SKM-1 treated with dmso at 0.1 percent for 144 hours (cell line): ENCODE data around the gene FCMR.
"Not testable (repeated sequence)": the region's sequence is repeated elsewhere in the genome, so short reads cannot be mapped to it uniquely, and the experiment has no call there.

ENCODE experiments used
- DNase-seq: peaks from one replicate; lab custom pipeline; 2025; ENCODE audit not compliant: unreplicated experiment; lab: John Stamatoyannopoulos, UW

FCMR gene

DNA sequence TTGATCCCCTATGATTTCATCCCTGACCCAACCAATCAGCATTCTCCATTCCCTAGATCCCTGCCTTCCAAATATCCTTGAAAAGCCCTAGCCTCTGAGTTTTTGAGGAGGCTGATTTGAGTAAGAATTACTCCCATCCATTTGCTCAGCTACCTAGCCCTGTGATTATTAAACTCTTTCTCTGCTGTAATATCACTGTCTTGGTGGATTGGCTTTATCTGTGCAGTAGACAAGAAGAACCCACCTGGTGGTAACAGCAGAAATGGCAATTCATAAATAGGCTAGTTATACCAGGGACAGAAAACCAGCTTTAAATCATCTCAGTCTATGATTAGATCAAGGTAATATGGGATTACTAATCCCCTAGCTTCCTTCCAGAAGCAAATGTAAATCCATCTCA, 43.3 kb downstream of the FCMR start:
- no peak for DNase-seq

GRCh38 chr1:206875752-206876377, 45.9 kb downstream of the FCMR start:
- DNase-seq = no peak

- DNase-seq = no peak
These were observed 48.0 kb downstream of the FCMR start for GRCh38 chr1:206873603-206874188.

- DNase-seq = no peak
These were observed 49.6 kb downstream of the FCMR start for GRCh38 chr1:206872139-206872538.

- no peak for DNase-seq
These were observed 53.5 kb downstream of the FCMR start for GRCh38 chr1:206868264-206868663.

GRCh38 chr1:206867716-206868115, 54.0 kb downstream of the FCMR start:
- no peak for DNase-seq

DNA sequence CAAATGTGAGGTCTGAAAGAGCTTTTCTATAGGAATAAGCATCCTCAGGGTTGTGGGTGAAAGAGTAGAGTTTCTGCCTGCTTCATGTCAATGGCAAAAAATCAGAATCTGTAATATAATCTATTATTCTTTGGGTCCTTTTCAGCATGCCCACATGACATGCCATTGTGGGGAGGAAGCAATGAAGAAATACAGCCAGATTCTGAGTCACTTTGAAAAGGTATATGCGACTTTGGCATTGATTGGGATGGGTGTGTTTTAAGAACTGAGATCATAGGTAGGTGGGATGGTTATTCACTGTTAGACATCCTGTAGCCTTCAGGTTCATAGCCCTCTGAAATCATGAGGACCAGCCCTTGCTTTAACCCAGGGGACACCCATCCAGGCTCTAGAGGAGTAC, 54.5 kb downstream of the FCMR start:
- no peak for DNase-seq

DNA sequence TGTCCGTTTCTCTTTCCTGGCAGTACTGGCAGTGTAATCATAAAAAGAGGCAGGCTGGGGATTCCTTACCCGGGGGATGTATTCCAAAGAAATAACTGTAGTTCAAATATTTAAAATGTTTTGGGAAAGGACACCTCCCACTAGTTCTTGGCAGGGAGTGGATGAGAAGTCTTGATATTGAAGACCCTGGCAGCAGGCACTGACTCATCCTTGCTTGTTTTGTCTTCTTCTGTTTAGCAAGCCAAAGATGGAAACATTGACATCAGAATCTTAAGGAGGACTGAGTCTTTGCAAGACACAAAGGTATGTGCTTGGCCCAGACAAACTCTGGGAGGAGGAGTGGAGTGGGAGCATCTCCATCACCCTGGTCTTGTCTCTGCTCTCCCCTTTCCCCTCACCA, 55.7 kb downstream of the FCMR start:
- DNase-seq = no peak

DNA sequence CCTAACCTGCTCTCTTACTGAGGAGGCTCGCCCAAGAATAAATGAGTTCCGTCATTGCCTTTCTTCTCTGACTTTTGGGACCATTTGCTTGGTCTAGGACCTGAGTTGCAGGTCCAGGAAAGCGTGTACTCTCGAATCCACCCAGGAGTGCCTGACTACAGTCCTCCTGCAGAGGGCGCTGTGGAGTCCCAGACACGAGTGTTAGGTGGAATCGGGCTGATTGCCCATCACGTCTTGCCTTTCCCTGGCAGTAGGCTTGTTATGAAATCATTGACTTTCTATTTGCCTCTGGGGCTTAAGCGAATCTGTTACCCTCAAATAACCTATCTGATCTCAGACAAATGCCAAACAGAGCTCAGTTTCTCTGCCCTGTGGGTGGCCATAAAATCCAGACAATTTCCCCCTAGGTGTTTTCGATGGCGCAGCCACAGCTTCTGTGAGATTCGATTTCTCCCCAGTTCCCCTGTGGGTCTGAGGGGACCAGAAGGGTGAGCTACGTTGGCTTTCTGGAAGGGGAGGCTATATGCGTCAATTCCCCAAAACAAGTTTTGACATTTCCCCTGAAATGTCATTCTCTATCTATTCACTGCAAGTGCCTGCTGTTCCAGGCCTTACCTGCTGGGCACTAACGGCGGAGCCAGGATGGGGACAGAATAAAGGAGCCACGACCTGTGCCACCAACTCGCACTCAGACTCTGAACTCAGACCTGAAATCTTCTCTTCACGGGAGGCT, 56.6 kb downstream of the FCMR start, which contains the start of gene IL20:
IL20 (plus strand) TSS at position 685 of the 733 bp plus-strand sequence. CDS start 230 bp downstream, outside the sequence.
- peak; percentile 66 for DNase-seq

DNA sequence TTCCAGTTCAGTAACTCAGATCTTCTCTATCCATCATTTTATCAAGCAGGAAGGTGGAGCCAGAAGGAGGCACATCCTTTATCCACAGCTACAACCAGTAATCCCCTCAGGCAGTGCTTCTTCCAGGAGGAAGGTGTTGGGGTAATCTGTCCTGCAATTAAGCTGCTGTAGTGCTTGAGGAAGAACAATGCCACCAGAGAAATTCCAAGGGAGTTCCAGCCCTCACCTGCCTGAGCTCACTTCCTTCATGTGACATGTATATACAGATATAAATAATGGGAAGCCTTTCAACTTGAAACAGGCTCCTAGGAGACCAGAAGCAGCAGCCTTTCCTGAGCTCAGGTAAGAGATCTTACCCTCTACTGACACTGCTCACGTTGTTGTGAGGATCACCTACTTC, 58.5 kb downstream of the FCMR start:
- DNase-seq = no peak

DNA sequence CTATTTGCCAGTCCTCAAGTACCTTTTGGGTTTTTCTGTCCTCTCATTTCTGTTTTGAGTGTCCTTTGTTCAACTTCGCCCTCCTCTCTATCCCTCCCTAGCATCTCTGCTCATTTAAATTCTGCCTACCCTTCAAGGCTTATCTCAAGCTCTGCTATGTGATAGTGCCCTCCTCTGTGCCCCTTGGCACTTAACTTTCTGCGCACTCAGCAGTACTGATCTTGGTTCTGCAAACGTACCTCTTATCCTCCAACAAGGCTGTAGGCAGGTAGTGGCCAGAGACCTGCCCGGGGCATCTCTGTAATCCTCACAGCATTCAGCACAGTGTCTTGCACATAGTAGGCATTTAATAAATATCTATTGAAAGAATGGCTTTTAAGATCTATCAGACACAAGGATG, 61.6 kb downstream of the FCMR start:
- no peak for DNase-seq

DNA sequence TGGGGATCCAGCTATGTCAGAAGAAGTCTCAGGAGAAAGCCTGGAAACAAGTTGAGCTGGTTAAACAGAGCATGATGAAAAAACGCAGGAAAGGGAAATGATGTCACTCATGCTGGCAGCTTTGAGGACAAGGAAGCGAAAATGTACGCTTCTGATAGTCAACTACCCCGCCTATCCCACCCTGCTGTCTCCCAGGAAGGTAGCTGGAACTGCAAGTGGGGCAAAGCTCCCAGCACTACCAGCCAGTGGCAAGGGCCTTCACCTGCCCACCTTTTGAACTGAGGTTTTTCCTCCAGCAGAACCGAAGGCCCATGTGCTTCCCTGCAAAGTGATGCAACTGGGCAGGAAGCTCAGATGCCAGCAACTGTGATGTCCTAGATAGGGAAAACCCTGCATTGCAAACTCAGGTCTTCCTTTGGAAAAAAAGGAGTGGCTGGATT, 62.6 kb downstream of the FCMR start:
- DNase-seq = no peak

DNA sequence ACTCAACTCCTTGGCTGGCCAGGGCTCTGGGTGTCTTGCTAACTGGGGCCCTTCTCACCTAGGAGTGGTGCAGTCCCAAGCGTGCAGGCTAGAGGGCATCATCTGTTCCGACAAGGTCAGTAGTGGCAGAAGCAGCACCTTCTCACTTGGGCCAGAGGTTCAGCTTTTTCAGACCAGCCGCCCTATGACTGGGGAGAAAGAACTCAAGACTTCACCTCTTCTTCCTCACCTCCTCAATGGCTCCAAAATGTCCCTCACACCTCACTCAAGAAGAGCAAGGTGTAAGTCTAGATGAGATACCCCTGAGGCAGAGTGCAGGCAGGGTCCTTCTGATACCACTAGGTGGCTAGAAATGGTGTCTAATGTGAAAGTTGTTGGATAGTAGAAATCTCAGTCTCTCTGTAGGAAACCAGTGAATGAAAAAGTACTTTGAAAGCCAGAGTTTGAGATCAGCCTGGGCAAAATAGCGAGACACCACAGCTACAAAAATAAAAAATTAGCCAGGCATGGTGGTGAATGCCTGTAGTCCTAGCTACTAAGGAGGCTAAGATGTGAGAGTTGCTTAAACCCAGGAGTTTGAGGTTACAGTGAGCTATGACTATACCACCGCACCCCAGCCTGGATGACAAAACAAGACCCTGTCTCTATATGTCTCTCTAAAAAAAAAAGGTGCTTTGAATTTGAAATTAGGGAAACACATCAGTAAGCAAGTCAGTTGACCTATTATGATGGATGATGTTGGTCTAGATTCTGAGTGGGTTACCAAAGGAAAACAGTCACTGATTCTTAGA, 64.9 kb downstream of the FCMR start:
- no peak for DNase-seq

DNA sequence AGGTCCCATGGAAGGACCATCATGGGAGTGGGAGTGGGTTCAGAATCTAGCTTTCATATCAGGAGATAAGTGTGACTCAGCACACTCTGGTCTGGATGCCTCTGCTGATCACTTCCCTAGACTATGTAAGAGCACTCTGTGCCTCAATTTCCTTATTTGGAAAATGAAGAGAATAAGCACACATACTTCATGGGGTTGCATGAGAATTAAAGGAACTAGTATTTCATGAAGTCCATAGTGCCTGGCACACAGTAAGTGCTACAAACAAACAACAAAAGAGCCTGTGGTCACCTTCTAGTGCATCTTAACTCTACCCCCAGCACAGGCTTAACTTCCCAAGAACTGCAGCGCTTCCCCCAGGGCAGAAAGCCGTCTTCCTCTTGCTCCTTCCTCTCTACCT, 65.9 kb downstream of the FCMR start:
- no peak for DNase-seq

DNA sequence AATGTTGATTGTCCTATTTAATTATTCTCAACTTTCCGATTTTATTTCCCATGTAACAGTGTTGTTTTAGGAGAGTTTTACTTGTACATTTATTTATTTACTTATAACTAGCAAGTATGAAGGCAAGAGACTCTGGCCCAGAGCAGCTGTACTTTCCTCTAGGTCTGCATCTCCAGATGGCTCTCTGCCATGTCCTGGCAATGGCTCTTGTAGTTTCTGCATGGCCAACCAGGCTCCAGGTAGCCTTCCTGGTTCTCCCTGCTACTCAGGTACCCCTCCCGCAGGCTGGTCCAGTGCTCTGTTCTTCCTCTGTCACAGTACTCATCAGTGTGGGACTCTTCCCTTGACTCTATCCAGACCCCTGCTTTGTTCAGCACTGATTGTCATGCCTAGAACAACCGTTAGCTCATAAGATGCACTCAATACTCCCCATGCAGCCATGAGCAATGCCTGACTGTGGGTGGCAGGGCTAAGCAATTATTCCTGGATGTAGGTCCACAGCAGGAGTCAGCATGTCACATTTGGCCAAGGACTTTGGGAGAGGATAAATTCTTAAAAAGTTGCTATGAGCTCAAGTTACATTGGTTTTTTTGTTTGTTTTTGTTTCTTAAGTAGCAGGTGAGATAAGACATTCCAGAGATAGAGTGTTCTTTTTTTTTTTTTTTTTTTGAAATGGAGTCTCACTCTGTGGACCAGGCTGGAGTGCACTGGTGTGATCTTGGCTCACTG, 67.2 kb downstream of the FCMR start:
- no peak for DNase-seq

- not testable (repeated sequence) for DNase-seq
These were observed 68.0 kb downstream of the FCMR start for GRCh38 chr1:206853696-206854095.
